Type B pancreatic cell (in vitro differentiated cells): ENCODE measurements around the gene PGPEP1. TPM values are rescaled to one million over a fixed set of nuclear protein-coding genes. Genes with fewer than 3 reads are reported as not detected.
A peak's percentile ranks its signal among the peaks of the same experiment; 100 is the strongest.

Source experiments
- DNase-seq: peaks from one replicate; pipeline ENCODE4 v3.0.0; 2021; ENCODE audit warnings: mixed read lengths; ENCODE audit not compliant: unreplicated experiment; ENCODE audit errors: extremely low spot score
- H3K27ac Mint-ChIP-seq: 2 replicates; pipeline ENCODE4 v1.8.0; 2021; ENCODE audit warnings: mild to moderate bottlenecking, mixed read lengths
- H3K27me3 Mint-ChIP-seq: 2 replicates; pipeline ENCODE4 v1.8.0; 2021; ENCODE audit warnings: mixed read lengths
- H3K36me3 Mint-ChIP-seq: 2 replicates; pipeline ENCODE4 v1.8.0; 2021; ENCODE audit warnings: mixed read lengths
- H3K4me1 Mint-ChIP-seq: one replicate; pipeline ENCODE4 v1.8.0; 2021; ENCODE audit warnings: mixed read lengths; ENCODE audit not compliant: unreplicated experiment
- H3K4me3 Mint-ChIP-seq: 2 replicates; pipeline ENCODE4 v1.8.0; 2021; ENCODE audit warnings: mild to moderate bottlenecking, mixed read lengths
- H3K9me3 Mint-ChIP-seq: 2 replicates; pipeline ENCODE4 v1.8.0; 2021; ENCODE audit warnings: mixed read lengths
- total RNA-seq: library from RNA; stranded (reverse); gene quantifications from 2 replicates; pipeline ENCODE4 v1.2.1, GENCODE V29; 2021; ENCODE audit warnings: low replicate concordance
- TF ChIP-seq, protein P1 (sequence below): fragments of 200-600 bp; sonication (generic); conservative IDR thresholded peaks from 2 replicates; pipeline ENCODE4 v1.5.0; 2021; ENCODE audit warnings: antibody characterized with exemption, mild to moderate bottlenecking

PGPEP1 gene
- total RNA-seq, 1 donor from 2014 or later: 28.8 TPM

DNA sequence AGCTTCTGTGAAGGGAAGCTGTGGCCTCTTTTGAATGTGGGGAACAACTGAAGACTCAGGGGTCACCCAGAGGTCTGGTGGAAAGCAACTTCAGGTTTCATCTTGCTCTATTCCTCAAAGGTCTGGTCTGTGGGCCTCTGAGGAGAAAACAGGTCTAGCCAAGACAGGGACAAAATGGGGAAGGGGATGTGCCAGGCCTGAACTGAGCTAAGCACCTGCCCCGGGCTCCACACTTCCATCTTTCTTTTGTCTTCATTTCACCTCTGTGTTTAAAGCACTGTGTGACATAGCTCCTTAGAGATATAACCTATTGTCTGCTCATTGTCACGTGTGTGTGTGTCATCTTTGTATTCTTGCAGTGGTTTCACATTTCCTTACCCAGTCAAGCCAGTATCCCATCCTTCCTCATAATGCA is 25.6 kb downstream of the PGPEP1 start:
- Mint-ChIP-seq H3K36me3 (peaks cover 10% of the 10 kb centered on the region), H3K4me3 (no peak overlapping the region), H3K27me3 (no peaks in the 10 kb centered on the region), H3K27ac (peak overlapping the region; percentile 97), H3K4me1 (peaks cover 44% of the 10 kb centered on the region), H3K9me3 (no peaks in the 10 kb centered on the region)
- DNase-seq: no peak
- TF ChIP-seq, protein P1, sequence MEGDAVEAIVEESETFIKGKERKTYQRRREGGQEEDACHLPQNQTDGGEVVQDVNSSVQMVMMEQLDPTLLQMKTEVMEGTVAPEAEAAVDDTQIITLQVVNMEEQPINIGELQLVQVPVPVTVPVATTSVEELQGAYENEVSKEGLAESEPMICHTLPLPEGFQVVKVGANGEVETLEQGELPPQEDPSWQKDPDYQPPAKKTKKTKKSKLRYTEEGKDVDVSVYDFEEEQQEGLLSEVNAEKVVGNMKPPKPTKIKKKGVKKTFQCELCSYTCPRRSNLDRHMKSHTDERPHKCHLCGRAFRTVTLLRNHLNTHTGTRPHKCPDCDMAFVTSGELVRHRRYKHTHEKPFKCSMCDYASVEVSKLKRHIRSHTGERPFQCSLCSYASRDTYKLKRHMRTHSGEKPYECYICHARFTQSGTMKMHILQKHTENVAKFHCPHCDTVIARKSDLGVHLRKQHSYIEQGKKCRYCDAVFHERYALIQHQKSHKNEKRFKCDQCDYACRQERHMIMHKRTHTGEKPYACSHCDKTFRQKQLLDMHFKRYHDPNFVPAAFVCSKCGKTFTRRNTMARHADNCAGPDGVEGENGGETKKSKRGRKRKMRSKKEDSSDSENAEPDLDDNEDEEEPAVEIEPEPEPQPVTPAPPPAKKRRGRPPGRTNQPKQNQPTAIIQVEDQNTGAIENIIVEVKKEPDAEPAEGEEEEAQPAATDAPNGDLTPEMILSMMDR: no peak

DNA sequence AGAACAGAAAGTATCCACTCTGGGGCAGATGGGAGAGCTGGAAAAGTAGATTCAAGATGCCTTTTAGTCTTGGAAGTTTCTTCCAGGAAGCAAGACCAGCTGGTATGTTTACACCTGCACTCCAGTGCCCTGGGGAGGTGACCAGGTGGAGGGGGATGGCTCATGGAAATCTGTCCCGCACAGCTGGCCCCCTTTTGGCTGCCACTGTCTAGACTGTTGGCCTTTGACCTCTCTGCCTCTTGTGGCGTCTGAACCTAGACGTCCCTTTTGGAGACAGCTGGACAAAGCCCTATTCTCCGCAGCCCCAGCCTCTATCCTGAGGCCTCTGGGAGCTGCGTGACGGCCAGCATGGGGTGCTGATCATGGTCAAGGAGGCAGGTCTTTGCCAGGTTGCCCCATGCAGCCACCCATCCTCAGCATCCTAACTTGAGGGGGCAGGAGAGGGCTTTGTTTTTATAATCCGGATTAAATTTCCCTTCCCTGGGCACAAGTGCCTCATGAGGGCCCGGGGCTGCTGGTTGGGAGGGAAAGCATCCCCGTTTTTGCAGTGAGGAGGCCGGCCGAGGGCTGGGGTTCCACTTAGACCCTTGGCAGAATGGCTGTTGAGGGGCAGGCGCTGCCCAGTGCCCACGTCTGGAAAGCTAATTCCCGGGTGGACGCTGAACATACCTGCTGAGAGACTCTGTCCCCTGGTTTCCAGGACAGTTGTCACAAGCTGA is 28.3 kb downstream of the PGPEP1 start:
- DNase-seq: no peak
- Mint-ChIP-seq H3K9me3 (peaks cover under 1% of the 10 kb centered on the region), H3K4me1 (peaks cover 38% of the 10 kb centered on the region), H3K27ac (peak overlapping the region; percentile 50), H3K27me3 (no peaks in the 10 kb centered on the region), H3K4me3 (no peak overlapping the region), H3K36me3 (peaks cover 7% of the 10 kb centered on the region)
- TF ChIP-seq, protein P1: no peak

DNA sequence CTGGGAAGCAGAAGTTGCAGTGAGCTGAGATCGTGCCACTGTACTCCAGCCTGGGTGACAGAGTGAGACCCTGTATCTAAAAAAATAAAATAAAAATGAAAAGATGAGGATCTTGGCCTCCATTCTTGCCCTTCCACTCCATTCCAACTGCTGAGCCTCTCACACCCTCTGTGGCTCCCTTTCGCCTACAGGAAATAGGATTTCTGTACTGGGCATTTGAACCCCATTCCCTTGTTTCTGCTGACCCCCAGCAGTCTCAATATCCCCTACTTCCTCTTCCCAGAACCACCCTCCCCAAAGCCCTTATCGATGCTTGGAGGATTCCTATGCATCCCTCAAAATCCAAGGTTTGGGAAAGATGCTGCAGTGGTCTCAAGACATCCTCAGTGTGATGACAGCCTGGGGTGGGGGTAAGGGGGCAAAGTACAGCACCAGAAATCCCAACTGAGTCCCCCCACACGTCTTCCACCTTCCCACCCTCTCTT is 33.1 kb downstream of the PGPEP1 start:
- TF ChIP-seq, protein P1: no peak
- Mint-ChIP-seq H3K4me3 (peak overlapping the region; percentile 74), H3K9me3 (peaks cover 5% of the 10 kb centered on the region), H3K36me3 (peaks cover 10% of the 10 kb centered on the region), H3K27me3 (no peaks in the 10 kb centered on the region), H3K27ac (peak overlapping the region; percentile 98), H3K4me1 (peaks cover 27% of the 10 kb centered on the region)
- no peak for DNase-seq

DNA sequence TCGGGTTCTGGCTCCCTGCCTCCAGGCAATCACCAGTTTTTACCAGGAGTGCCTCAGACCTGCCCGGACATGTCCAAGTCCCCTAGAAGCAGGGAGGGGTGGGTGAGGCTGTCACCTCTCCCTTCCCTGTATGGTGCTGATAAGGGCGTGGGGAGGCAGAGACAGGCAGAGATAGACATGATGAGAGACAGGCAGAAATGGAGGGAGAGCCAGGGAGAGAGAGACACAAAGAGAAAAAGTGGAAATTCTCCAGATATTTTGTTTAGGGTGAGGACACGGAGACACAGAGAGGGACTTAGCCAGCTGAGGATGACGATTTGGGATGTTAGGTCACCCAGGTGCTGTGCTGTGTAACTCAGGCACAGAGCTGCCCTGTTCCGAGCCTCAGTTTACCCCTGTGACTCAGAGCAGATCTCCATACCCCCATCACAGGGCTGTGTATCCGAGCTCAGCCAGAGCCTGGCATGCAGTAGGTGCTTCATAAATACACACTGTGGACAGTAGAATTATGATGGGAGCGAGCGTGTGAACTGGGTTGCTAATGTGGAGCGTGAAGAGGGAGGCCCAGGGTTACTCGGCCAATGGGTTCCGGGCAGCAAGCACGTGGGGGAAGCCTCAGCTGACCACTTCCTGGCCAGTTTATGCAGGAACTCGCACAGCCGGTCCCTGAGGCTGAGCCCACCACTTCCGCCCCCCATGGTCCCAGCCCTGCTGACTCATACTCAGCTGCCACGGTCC is 33.7 kb downstream of the PGPEP1 start:
- Mint-ChIP-seq H3K36me3 (peaks cover 10% of the 10 kb centered on the region), H3K4me1 (peaks cover 23% of the 10 kb centered on the region), H3K4me3 (peak overlapping the region; percentile 74), H3K27me3 (no peaks in the 10 kb centered on the region), H3K9me3 (peaks cover 5% of the 10 kb centered on the region), H3K27ac (peak overlapping the region; percentile 98)
- no peak for DNase-seq
- TF ChIP-seq, protein P1: no peak

DNA sequence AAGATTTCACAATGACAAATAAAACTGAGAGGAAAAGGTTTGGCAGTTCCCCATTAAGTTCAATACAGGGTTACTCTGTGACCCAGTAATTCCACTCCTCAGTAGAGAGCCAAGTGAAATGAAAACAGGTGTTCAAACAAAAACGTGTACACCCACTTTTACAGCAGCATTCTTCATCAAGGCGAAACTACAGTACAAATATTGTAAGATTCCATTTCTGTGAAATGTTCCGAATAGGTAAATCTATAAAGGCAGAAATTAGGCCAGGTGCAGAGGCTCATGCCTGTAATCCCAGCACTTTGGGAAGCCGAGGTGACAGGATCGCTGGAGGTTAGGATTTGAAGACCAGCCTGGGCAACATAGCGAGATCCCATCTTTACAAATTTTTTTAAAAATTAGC is 36.6 kb downstream of the PGPEP1 start:
- no peak for DNase-seq
- Mint-ChIP-seq H3K27ac (peak overlapping the region; percentile 97), H3K36me3 (peaks cover 10% of the 10 kb centered on the region), H3K4me1 (peaks cover 22% of the 10 kb centered on the region), H3K9me3 (peaks cover 5% of the 10 kb centered on the region), H3K4me3 (peak overlapping the region; percentile 76), H3K27me3 (no peaks in the 10 kb centered on the region)
- TF ChIP-seq, protein P1: no peak
